Mucosa of descending colon (tissue), 3 donors: ENCODE measurements around the gene PTGES2. TPM values are rescaled to one million over a fixed set of nuclear protein-coding genes. Genes with fewer than 3 reads are reported as not detected.
"Not testable (repeated sequence)": the region's sequence is repeated elsewhere in the genome, so short reads cannot be mapped to it uniquely, and the experiment has no call there.

Source experiments
- ATAC-seq: fragments of 200-7000 bp; cut with Tn5 transposase; one replicate; pipeline ENCODE4 v1.9.1; 2020; ENCODE audit warnings: mild to moderate bottlenecking, moderate library complexity
- DNase-seq, 3 donors: peaks; one replicate each; pipeline ENCODE4 v3.0.0-alpha.2; 2020
- H3K36me3 ChIP-seq: fragments of 200-600 bp; one replicate; pipeline ENCODE4 v1.8.0; 2021; ENCODE audit warnings: low read depth, mild to moderate bottlenecking
- H3K4me1 ChIP-seq: fragments of 200-600 bp; one replicate; pipeline ENCODE4 v1.8.0; 2021; ENCODE audit warnings: low read depth, mild to moderate bottlenecking
- H3K4me3 ChIP-seq: fragments of 200-600 bp; one replicate; pipeline ENCODE4 v1.8.0; 2021; ENCODE audit warnings: mild to moderate bottlenecking
- H3K9me3 ChIP-seq: fragments of 200-600 bp; one replicate; pipeline ENCODE4 v1.8.0; 2021; ENCODE audit warnings: mild to moderate bottlenecking
- intact Hi-C, 2 donors: fragments of 100-400 bp; cut with DNase I in 1 of 2; cut with micrococcal nuclease in 1 of 2; formaldehyde crosslinking; loops; one replicate each; pipeline versions ENCODE4 v1.11.0 to v1.11.1; 2022; cut with DNase I, micrococcal nuclease
- total RNA-seq, 3 donors: library from RNA; stranded (reverse); fragmentation: NEBNext Ultra II Directional in 2 of 3; extraction: Animal tissue kit (Norgen Biotek cat#: 25700) in 2 of 3; gene quantifications; one replicate each; pipeline versions ENCODE4 v1.2.1 to v1.2.4, GENCODE V29; 2021 to 2023
- TF ChIP-seq, protein P1 (sequence below): fragments of 200-600 bp; IDR thresholded peaks from one replicate; pipeline ENCODE4 v1.8.0; 2022; ENCODE audit warnings: antibody characterized with exemption, mild to moderate bottlenecking
- donor health status: DM: no; HTN: no; CAD: no; lungs with moderate emphysema.
- donor health status: DM: no; HTN: no; CAD: no.
- donor health status: DM: no; HTN: yes; CAD: no.

The PTGES2 gene
- total RNA-seq, 3 donors from 2014 or later, result 65.3 to 99.7 (median 90.6) TPM

DNA sequence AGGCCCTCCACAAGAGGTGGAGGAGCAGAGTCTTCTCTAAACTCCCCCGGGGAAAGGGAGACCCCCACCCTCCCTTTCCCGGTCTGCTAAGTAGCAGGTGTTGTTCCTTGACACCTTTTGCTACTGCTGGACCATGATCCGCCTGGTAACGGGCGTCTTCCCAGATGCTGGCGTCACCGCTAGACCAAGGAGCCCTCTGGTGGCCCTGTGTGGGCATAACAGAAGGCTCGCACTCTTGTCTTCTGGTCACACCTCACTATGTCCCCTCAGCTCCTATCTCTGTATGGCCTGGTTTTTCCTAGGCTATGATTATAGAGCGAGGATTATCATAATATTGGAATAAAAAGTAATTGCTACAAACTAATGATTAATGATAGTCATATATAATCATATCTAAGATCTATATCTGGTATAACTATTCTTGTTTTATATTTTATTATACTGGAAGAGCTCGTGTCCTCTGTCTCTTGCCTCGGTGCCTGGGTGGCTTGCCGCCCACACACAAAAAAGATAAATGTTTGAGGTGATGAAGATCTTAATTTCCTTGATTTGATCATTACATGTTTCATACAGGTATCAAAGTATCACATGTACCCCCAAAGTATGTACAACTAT is 2.6 kb upstream of the PTGES2 start:
- not testable (repeated sequence) for H3K36me3 ChIP-seq, ATAC-seq
- peak; percentile 74 to 84 (median 82) for DNase-seq

DNA sequence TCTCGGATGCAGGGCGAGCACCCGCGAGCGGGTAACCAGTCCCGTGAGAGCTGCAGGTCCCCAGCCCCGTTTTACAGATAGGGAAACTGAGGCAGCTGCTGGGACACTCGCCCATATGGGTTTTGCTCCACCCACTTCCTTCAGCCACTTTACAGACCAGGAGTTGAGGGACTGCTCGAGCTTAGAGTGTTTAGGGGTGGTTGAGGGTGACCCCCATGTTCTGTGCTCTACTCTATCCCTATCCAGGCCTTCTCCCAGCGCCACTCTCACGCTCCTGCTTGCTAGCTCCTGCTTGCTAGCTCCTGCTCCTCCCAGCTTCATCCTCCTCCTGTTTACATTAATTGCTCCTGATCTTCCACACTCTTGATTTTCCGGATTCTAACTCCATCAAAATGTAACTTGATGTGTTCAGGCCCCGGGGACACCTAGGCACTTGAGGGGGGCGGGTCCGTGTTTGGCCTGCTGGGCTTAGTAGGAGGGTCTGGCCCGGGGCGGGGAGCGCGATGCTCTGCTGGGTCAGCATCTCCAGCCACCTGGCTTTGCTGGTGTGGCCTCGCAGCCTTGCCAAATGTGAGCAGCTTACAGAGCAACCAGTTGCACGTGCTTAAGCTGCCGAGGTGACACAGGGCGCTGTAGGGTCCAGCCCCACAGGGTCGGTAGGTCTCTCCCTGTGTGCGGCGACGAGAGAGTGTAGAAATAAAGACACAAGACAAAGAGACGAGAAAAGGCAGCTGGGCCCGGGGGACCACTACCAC is 1.5 kb upstream of the PTGES2 start:
- no peaks in the 10 kb centered on the region for H3K9me3 ChIP-seq
- TF ChIP-seq, protein P1, sequence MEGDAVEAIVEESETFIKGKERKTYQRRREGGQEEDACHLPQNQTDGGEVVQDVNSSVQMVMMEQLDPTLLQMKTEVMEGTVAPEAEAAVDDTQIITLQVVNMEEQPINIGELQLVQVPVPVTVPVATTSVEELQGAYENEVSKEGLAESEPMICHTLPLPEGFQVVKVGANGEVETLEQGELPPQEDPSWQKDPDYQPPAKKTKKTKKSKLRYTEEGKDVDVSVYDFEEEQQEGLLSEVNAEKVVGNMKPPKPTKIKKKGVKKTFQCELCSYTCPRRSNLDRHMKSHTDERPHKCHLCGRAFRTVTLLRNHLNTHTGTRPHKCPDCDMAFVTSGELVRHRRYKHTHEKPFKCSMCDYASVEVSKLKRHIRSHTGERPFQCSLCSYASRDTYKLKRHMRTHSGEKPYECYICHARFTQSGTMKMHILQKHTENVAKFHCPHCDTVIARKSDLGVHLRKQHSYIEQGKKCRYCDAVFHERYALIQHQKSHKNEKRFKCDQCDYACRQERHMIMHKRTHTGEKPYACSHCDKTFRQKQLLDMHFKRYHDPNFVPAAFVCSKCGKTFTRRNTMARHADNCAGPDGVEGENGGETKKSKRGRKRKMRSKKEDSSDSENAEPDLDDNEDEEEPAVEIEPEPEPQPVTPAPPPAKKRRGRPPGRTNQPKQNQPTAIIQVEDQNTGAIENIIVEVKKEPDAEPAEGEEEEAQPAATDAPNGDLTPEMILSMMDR, result no peak
- H3K4me3 ChIP-seq, result peak overlapping the region; percentile 95
- ATAC-seq (no peak), DNase-seq (peak in 2 of 3 donors; percentile 47 to 75)
- no peaks in the 10 kb centered on the region for H3K36me3 ChIP-seq
- peaks cover 29% of the 10 kb centered on the region for H3K4me1 ChIP-seq
- intact Hi-C loops, result no loop called here

More for the DNA sequence above, 2.6 kb upstream of the PTGES2 start:
- TF ChIP-seq, protein P1, result peak; percentile 32
- H3K4me3 ChIP-seq, intact Hi-C loops, H3K9me3 ChIP-seq: not testable (repeated sequence)
- peaks cover 24% of the 10 kb centered on the region for H3K4me1 ChIP-seq

DNA sequence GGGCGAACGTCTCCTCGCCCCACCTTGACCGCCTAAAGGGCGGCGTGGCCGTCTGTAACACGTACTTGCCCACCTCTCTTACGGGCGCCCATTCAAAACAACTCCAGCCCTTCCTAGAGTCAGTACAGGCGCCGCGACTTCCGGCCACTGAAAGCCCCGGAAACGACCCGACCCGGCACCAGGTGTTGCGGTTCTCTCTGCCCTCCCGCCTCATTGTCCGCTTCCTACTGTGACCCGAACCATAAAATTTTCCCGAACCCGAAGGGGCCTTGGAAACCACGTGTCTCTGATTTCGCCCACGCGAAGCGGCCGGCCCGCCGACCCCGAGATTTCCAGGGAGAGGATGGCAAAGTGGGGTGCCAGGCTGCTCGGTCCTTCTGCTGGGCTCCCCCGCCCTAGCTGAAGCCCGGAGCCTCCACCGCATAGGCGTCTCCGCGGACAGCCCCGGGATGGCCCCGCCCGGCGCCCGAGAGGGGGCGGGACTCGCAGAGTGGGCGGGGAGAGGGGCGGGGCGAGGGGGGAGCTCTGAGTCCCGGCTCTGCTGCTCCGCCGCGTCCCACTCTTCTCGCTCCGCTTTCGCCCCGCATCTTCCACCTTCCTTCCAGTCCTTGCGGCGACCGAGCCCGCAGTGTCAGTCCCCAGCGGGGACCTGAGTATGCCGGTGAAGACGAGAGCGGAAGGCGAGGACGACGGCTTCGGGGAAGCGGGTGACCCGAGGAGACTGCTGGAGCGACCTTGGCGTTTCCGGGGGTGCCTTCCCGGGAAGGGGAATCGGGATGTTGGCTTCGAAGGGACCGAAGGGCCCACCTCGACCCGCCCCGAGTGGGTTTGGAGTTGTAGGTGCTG is 684 bp upstream of the PTGES2 start:
- ATAC-seq, result peak; percentile 85
- DNase-seq, result peak; percentile 87 to 91 (median 88)
- intact Hi-C loops, result no loop called here
- no peaks in the 10 kb centered on the region for H3K36me3 ChIP-seq
- TF ChIP-seq, protein P1, result no peak
- peaks cover 29% of the 10 kb centered on the region for H3K4me1 ChIP-seq
- no peaks in the 10 kb centered on the region for H3K9me3 ChIP-seq
- H3K4me3 ChIP-seq, result peak overlapping the region; percentile 95

DNA sequence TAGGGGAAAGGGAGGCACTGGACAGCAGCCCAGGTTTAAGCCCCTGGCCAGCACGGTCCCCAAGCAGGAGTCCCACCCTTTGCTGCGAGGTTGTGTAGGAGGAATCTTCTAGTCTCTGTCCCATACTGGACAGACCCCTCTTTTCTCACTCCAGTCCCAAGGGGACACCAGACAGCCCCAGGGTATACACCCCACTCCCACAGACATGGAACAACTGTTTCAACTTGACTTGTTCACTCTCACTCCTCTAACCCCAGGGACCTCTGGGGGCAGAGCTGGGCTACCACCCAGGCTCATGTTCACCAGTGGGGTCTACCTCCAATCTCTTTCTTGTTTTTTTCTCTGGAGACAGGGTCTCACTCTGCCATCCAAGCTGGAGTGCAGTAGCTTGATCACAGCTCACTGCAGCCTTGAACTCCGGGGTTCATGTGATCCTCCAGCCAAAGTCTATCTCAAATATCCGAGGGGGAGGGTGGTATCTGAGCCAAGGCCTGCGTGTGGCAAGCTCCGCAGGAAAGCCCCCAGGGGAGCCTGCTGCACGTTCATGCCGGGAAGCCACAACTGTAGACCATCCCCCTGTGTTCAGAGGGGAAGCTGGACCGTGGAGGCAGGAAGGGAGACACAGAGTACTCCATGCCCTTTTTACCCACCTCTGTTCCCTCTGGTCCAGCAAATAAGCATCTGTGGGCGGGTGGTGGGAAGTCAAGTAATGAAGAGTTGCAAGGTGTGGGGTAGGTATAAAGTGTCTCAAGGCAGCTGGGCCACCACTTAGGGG is 1.8 kb downstream of the PTGES2 start:
- Histone ChIP-seq H3K4me1 (peaks cover 29% of the 10 kb centered on the region), H3K36me3 (no peaks in the 10 kb centered on the region), H3K9me3 (no peaks in the 10 kb centered on the region), H3K4me3 (no peak overlapping the region)
- TF ChIP-seq, protein P1, result no peak
- intact Hi-C loops, result no loop called here
- DNase-seq, result peak in 2 of 3 donors; percentile 36 to 40
- no peak for ATAC-seq
